Measurements from ENCODE around the gene GTF2E1. TPM values are rescaled to one million over a fixed set of nuclear protein-coding genes. Genes with fewer than 3 reads are reported as not detected.

GTF2E1 gene
- total RNA-seq, 6 experiments from 2014 or later: 5.0 to 8.9 (median 6.4) TPM

DNA sequence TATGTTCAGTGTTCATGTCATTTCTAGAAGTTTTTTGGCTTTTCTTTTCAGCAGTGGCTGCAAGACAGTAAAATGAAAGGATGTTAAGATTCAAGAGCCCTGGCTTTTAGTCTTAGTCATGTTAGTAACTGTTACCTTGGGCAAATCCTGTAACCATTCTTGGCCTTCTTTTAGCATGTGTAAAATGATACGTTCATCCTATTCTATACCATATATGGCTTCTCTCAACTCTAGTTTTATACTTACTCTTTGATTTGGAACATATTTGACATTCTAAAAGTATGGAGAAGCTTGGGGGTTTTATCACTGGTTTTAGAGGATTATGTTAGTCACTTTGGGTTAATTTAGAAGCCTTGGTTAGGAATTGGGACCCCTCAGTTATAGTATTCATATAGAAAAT, 20.1 kb downstream of the GTF2E1 start:
- Histone ChIP-seq H3K36me3 (no peaks in the 10 kb centered on the region), H3K4me3 (no peak overlapping the region), H3K4me1 (peaks cover 0 to 18% (median 5%) of the 10 kb centered on the region in 4 donors), H3K9me3 (no peaks in the 10 kb centered on the region), H3K27ac (no peak overlapping the region), H3K27me3 (no peaks in the 10 kb centered on the region)
- 100% methylated on average over 1 of the region's 1 CpG for WGBS (ENCODE audit: insufficient coverage, low coverage, low lambda C conversion rate, missing lambda C conversion rate)
- TF ChIP-seq CTCF (IDR thresholded peaks at IDR 0.05) (no peak), POLR2A (IDR thresholded peaks at IDR 0.05) (no peak)
- ATAC-seq (no peak), DNase-seq (no peak)
- intact Hi-C loops (cut with DNase I): no loop called here

GRCh38 chr3:120763601-120764000, 21.1 kb downstream of the GTF2E1 start:
- no peak for ATAC-seq
- WGBS (ENCODE audit: insufficient coverage, low coverage, low lambda C conversion rate, missing lambda C conversion rate): 47% methylated on average over 1 of the region's 1 CpG
- Histone ChIP-seq H3K4me1 (peaks cover 0 to 18% (median 5%) of the 10 kb centered on the region in 4 donors), H3K27me3 (no peaks in the 10 kb centered on the region), H3K4me3 (no peak overlapping the region), H3K9me3 (no peaks in the 10 kb centered on the region), H3K27ac (no peak overlapping the region), H3K36me3 (no peaks in the 10 kb centered on the region)
- intact Hi-C loops (cut with DNase I): no loop called here
- DNase-seq: no peak
- no peak for TF ChIP-seq POLR2A (IDR thresholded peaks at IDR 0.05)
- TF ChIP-seq CTCF (IDR thresholded peaks at IDR 0.05): no peak

DNA sequence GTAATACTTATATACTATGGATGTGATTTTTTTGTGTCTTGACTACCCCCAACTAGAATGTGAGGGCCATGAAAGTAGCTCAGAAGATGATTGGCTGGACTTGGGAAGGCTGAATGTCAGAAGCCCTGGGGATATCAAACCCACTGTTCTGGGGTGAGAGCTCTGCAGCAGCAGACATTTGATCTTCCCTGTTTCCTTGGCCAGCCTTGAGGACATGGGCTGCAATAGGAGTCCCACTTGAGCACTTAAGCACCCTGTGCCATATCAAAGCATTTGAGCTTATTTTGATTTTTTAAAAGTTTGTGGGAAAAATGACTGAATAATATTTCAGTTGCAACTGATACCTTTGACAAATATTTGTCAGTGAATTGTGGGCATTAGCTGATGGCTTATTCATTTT, 21.7 kb downstream of the GTF2E1 start:
- TF ChIP-seq POLR2A (IDR thresholded peaks at IDR 0.05): no peak
- no peak for TF ChIP-seq CTCF (IDR thresholded peaks at IDR 0.05)
- Histone ChIP-seq H3K9me3 (no peaks in the 10 kb centered on the region), H3K27me3 (no peaks in the 10 kb centered on the region), H3K4me3 (no peak overlapping the region), H3K4me1 (peaks cover 0 to 18% (median 5%) of the 10 kb centered on the region in 4 donors), H3K36me3 (no peaks in the 10 kb centered on the region), H3K27ac (no peak overlapping the region)
- DNase-seq (no peak), ATAC-seq (no peak)
- intact Hi-C loops (cut with DNase I): no loop called here

DNA sequence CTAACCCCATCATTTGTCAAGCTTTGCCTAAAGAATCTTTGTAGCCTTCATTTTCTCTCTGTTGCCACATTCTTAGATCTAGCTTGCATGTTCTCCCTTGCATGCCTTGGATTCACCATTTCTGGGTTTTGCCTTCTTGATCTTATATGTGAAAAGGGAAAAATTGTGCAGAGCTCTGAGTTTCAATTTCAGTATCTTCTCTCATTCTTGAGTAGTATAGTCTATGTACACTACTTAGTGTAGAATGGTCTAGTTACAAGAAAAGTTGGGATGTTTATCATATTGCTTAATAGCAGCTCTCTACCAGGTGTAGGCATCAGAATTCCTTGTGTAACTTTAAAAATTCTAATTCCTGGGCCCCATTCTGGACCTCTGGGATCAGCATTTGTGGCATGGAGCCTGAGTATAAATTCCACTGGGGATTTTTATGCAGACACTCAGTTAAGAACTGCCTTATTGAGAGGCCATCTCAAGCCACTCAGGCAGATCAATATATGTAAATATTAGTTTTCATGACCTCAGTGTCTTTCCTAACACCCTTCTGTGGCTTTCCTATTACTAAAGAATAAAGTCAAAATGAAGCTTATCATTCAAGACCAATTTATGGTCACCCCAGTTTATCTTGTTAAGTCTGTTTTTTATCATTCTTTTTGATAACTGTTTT, 23.4 kb downstream of the GTF2E1 start:
- no peak for DNase-seq

More for the DNA sequence above, 23.4 kb downstream of the GTF2E1 start:
- Histone ChIP-seq H3K4me1 (peaks cover 0 to 18% (median 5%) of the 10 kb centered on the region in 4 donors), H3K36me3 (no peaks in the 10 kb centered on the region), H3K9me3 (no peaks in the 10 kb centered on the region), H3K27ac (peak overlapping the region in 1 of 3 donors; percentile 18), H3K27me3 (no peaks in the 10 kb centered on the region), H3K4me3 (no peak overlapping the region)
- intact Hi-C loops (cut with DNase I): no loop called here
- TF ChIP-seq POLR2A (IDR thresholded peaks at IDR 0.05): no peak
- TF ChIP-seq CTCF (IDR thresholded peaks at IDR 0.05): no peak
- peak; percentile 90 to 97 (median 96) for ATAC-seq

Data from right lobe of liver (tissue), 6 donors.